K562 (cell line): ENCODE data around the gene HTR3E. TPM values are rescaled to one million over a fixed set of nuclear protein-coding genes. Genes with fewer than 3 reads are reported as not detected.

Source experiments
- BCL6 ChIP-seq: fragments of 250-450 bp; sonication (Bioruptor Pico); IDR thresholded peaks from 2 replicates; pipeline ENCODE4 v1.4.0; 2020
- BCLAF1 ChIP-seq, 2 experiments: fragments of 450-650 bp in 1 of 2; IDR thresholded peaks; 2 replicates each; pipeline ENCODE4 v1.6.1; 2011 to 2017; ENCODE audit warnings: low read depth in 2 of 2, antibody characterized with exemption in 1 of 2, borderline replicate concordance in 1 of 2, low read length in 1 of 2, mild to moderate bottlenecking in 1 of 2, mixed read lengths in 1 of 2; ENCODE audit not compliant: control insufficient read depth in 1 of 2
- FOSL1 ChIP-seq: fragments of 200-800 bp; sonication (Bioruptor generic); conservative IDR thresholded peaks from 2 replicates; pipeline ENCODE4 v1.6.1; 2016; ENCODE audit warnings: missing genetic modification characterization, missing compliant biosample characterization
- GABPB2 ChIP-seq: fragments of 250-450 bp; sonication (Bioruptor Pico); conservative IDR thresholded peaks from 2 replicates; pipeline ENCODE4 v1.5.1; 2021; ENCODE audit warnings: mild to moderate bottlenecking
- MCM3 ChIP-seq: fragments of 450-650 bp; IDR thresholded peaks from 2 replicates; pipeline ENCODE4 v1.6.1; 2016
- PATZ1 ChIP-seq: fragments of 250-450 bp; sonication (Bioruptor Pico); IDR thresholded peaks from 2 replicates; pipeline ENCODE4 v1.5.0; 2020; ENCODE audit warnings: mild to moderate bottlenecking, borderline replicate concordance
- PKNOX1 ChIP-seq: fragments of 450-650 bp; IDR thresholded peaks from 2 replicates; pipeline ENCODE4 v1.6.1; 2016
- RNF2 ChIP-seq: sonication (generic); IDR thresholded peaks from 2 replicates; pipeline ENCODE4 v1.6.1; 2016
- SRF ChIP-seq, 2 experiments: fragments of 250-450, 450-650 bp in 1 of 2; sonication (Bioruptor Pico) in 1 of 2; sonication (generic) in 1 of 2; formaldehyde crosslinking; IDR thresholded peaks; 2 replicates each; pipeline versions ENCODE4 v1.5.0 to v1.5.1; 2020 to 2022; ENCODE audit warnings: mild to moderate bottlenecking in 1 of 2, missing genetic modification reagents in 1 of 2
- TAF7 ChIP-seq: fragments of 450-650 bp; IDR thresholded peaks from 2 replicates; pipeline ENCODE4 v1.6.1; 2016; ENCODE audit warnings: missing genetic modification characterization, missing compliant biosample characterization
- TEAD4 ChIP-seq, 2 experiments: sonication (generic) in 1 of 2; formaldehyde crosslinking in 1 of 2; IDR thresholded peaks; 2 replicates each; pipeline versions ENCODE4 v1.6.1 to v1.8.0; 2012 to 2022; ENCODE audit warnings: borderline replicate concordance in 1 of 2, inconsistent platforms in 1 of 2, low read length in 1 of 2, mild to moderate bottlenecking in 1 of 2, missing genetic modification reagents in 1 of 2
- USF2 ChIP-seq: sonication (generic); formaldehyde crosslinking; IDR thresholded peaks from 2 replicates; pipeline ENCODE4 v1.5.0; 2020; ENCODE audit warnings: missing genetic modification reagents
- ZBTB12 ChIP-seq: fragments of 250-450 bp; sonication (Bioruptor Pico); IDR thresholded peaks from 2 replicates; pipeline ENCODE4 v1.4.0; 2020
- ZBTB7A ChIP-seq: IDR thresholded peaks from 2 replicates; pipeline ENCODE4 v1.6.1; 2011; ENCODE audit warnings: low read depth, mild to moderate bottlenecking, low read length, moderate library complexity, borderline replicate concordance; ENCODE audit not compliant: control insufficient read depth
- ZC3H4 ChIP-seq: sonication (generic); formaldehyde crosslinking; IDR thresholded peaks from 2 replicates; pipeline ENCODE4 v1.9.0; 2021; ENCODE audit warnings: missing genetic modification reagents, borderline replicate concordance
- ZNF76 ChIP-seq: fragments of 250-450 bp; sonication (Bioruptor Pico); IDR thresholded peaks from 2 replicates; pipeline ENCODE4 v1.4.0; 2020; ENCODE audit warnings: mild to moderate bottlenecking, moderate library complexity, borderline replicate concordance
- polyA plus RNA-seq, 8 experiments: library from polyadenylated mRNA; depleted of rRNA in 4 of 8; stranded (reverse) in 5 of 8; unstranded in 3 of 8; fragments of >200 nt; fragmentation: Nextera tagmentation in 2 of 8; fragmentation: Illumina TruSeq in 1 of 8; extraction: Ambion mirVana in 2 of 8; extraction: Trizol in 1 of 8; gene quantifications; 2 replicates each; pipeline versions ENCODE4 v1.2.1 to v1.2.3, GENCODE V29; 2011 to 2014; ENCODE audit warnings: inconsistent platforms in 1 of 8, missing spikeins in 1 of 8
- total RNA-seq, 7 experiments: library from RNA; depleted of rRNA in 6 of 7; stranded (reverse); fragments of >200 nt in 6 of 7; fragmentation: Illumina TruSeq in 2 of 7; extraction: Trizol in 2 of 7; gene quantifications; 2 replicates each; pipeline versions ENCODE4 v1.2.1 to v1.2.3, GENCODE V29; 2011 to 2021; ENCODE audit warnings: low replicate concordance in 1 of 7

Gene HTR3E
- total and polyA plus RNA-seq, 9 of the 15 experiments (the other 6 are each of a cell fraction or from before 2014, with no cell fraction given), result not detected

- TF ChIP-seq PATZ1 (no peak), MCM3 (no peak), TAF7 (peak; percentile 88), GABPB2 (CRISPR knock-in tag) (no peak), BCL6 (CRISPR knock-in tag) (no peak), BCLAF1 (IDR thresholded peaks at IDR 0.05; ENCODE audit: borderline replicate concordance in 1 of 2, control insufficient read depth in 1 of 2, low read depth in 2 of 2, low read length in 1 of 2) (0 out of 4 replicates have a peak, but pooled peaks of 1 of the 2 experiments have one; percentile 61), TEAD4 (IDR thresholded peaks at IDR 0.05; ENCODE audit: low read length) (peak; percentile 47; the same call in 1 of the 2 replicates), TEAD4 (CRISPR knock-in tag; IDR thresholded peaks at IDR 0.05; ENCODE audit: borderline replicate concordance) (no peak), PKNOX1 (no peak; the same call in 1 of the 2 replicates), ZBTB7A (peak; percentile 58; the same call in 1 of the 2 replicates), RNF2 (peak; percentile 70; the same call in 1 of the 2 replicates), USF2 (no peak), ZNF76 (CRISPR knock-in tag) (no peak), FOSL1 (no peak), ZBTB12 (CRISPR knock-in tag) (no peak), ZC3H4 (CRISPR knock-in tag) (0 out of 2 replicates have a peak, but pooled peaks have one; percentile 56), SRF (CRISPR knock-in tag; IDR thresholded peaks at IDR 0.05) (peak in 1 of 2 experiments; percentile 30; a peak in 1 of 4 replicates)
Observed at GRCh38 chr3:184135149-184135910, 38.5 kb downstream of the HTR3E start, which contains the start of gene EIF2B5 (continued).
